ENCODE results near the gene MEX3A.

DNA sequence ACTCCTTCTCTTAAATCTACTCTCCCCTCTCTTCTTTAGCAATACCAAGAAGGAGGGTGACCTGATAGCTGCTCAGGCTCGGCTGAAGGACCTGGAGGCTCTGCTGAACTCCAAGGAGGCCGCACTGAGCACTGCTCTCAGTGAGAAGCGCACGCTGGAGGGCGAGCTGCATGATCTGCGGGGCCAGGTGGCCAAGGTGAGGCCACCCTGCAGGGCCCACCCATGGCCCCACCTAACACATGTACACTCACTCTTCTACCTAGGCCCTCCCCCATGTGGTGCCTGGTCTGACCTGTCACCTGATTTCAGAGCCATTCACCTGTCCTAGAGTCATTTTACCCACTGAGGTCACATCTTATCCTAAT, 48.3 kb upstream of the MEX3A start:
- TF ChIP-seq EZH2phosphoT487 (IDR thresholded peaks at IDR 0.05; ENCODE audit: low read length) = no peak
- TF ChIP-seq, protein P1, sequence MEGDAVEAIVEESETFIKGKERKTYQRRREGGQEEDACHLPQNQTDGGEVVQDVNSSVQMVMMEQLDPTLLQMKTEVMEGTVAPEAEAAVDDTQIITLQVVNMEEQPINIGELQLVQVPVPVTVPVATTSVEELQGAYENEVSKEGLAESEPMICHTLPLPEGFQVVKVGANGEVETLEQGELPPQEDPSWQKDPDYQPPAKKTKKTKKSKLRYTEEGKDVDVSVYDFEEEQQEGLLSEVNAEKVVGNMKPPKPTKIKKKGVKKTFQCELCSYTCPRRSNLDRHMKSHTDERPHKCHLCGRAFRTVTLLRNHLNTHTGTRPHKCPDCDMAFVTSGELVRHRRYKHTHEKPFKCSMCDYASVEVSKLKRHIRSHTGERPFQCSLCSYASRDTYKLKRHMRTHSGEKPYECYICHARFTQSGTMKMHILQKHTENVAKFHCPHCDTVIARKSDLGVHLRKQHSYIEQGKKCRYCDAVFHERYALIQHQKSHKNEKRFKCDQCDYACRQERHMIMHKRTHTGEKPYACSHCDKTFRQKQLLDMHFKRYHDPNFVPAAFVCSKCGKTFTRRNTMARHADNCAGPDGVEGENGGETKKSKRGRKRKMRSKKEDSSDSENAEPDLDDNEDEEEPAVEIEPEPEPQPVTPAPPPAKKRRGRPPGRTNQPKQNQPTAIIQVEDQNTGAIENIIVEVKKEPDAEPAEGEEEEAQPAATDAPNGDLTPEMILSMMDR (IDR thresholded peaks at IDR 0.05; ENCODE audit: low read length) = no peak

Data from MM.1S (cell line).